ENCODE measurements around the gene GLIS1.

- no peak for TF ChIP-seq CTCF (IDR thresholded peaks at IDR 0.05; ENCODE audit: poor library complexity, severe bottlenecking)
- TF ChIP-seq SMC3 (conservative IDR thresholded peaks at IDR 0.05; ENCODE audit: poor library complexity), result no peak
- no peak for TF ChIP-seq EZH2 (IDR thresholded peaks at IDR 0.05; ENCODE audit: borderline replicate concordance, insufficient read depth, low read length, poor library complexity, severe bottlenecking)
Measured at GRCh38 chr1:53735681-53736080, 3.3 kb downstream of the GLIS1 start.

Measured in neural cell (in vitro differentiated cells).